Adrenal gland (tissue), 12 donors: ENCODE data around the gene COL8A2. TPM values are rescaled to one million over a fixed set of nuclear protein-coding genes. Genes with fewer than 3 reads are reported as not detected.

ENCODE experiments used
- DNase-seq, 7 donors: peaks; one replicate each; pipeline ENCODE4 v3.0.0-alpha.2; 2019 to 2020
- H3K27ac ChIP-seq, 5 donors: fragments of 200-600 bp; sonication (generic) in 4 of 5; 1 replicate in 3 of 5; 2 replicates in 2 of 5; pipeline versions ENCODE4 v1.5.1 to v1.8.0; 2016 to 2020; ENCODE audit warnings: mild to moderate bottlenecking in 1 of 5
- H3K27me3 ChIP-seq: fragments of 200-600 bp; 2 replicates; pipeline ENCODE4 v1.8.0; 2021
- H3K36me3 ChIP-seq, 2 donors: fragments of 200-600 bp; replicated peaks in 1 of 2; 1 replicate in 1 of 2; 2 replicates in 1 of 2; pipeline versions ENCODE4 v1.5.1 to v1.8.0; 2018 to 2022
- H3K4me1 ChIP-seq, 2 donors: fragments of 200-600 bp; replicated peaks in 1 of 2; 1 replicate in 1 of 2; 2 replicates in 1 of 2; pipeline versions ENCODE4 v1.5.1 to v1.8.0; 2018 to 2021
- H3K4me3 ChIP-seq, 4 donors: fragments of 200-600 bp; sonication (generic) in 3 of 4; one replicate each; pipeline ENCODE4 v1.5.1; 2016 to 2018
- H3K9me3 ChIP-seq, 3 donors: fragments of 200-600 bp; sonication (generic) in 1 of 3; replicated peaks in 1 of 3; 1 replicate in 2 of 3; 2 replicates in 1 of 3; pipeline versions ENCODE4 v1.5.1 to v1.8.0; 2016 to 2021
- POLR2A ChIP-seq, 2 donors: fragments of 450-650 bp; IDR thresholded peaks; one replicate each; pipeline ENCODE4 v1.6.1; 2017; ENCODE audit warnings: antibody characterized with exemption in 2 of 2, mild to moderate bottlenecking in 2 of 2, moderate library complexity in 1 of 2
- WGBS, 4 donors: extraction: QIAGEN DNeasy Blood & Tissue Kit in 2 of 4; methylation state at CpG; one replicate each; pipeline versions ENCODE4 v1.1.5 to v1.1.7; 2013 to 2017; 5-methylcytosine and 5-hydroxymethylcytosine counted together
- intact Hi-C, 2 donors: fragments of 100-400 bp; cut with DNase I; formaldehyde crosslinking; loops; one replicate each; pipeline versions ENCODE4 v1.14.1 to v1.15.0; 2022 to 2023
- polyA plus RNA-seq, 3 donors: library from polyadenylated mRNA; stranded (reverse); fragments of 200-250 nt in 2 of 3; fragments of 350-450 nt in 1 of 3; fragmentation: Illumina TruSeq in 1 of 3; extraction: RNeasy Lipid Tissue Mini Kit (QIAGEN cat#74804) in 1 of 3; gene quantifications; one replicate each; pipeline ENCODE4 v1.2.3, GENCODE V29; 2013 to 2014
- total RNA-seq, 9 donors: library from RNA; depleted of rRNA in 4 of 9; stranded (reverse); fragments of >200 nt in 4 of 9; fragments of 120-200 nt in 1 of 9; fragmentation: NEBNext Ultra II Directional in 1 of 9; extraction: Animal tissue kit (Norgen Biotek cat#: 25700) in 1 of 9; gene quantifications; one replicate each; pipeline versions ENCODE4 v1.1.0 to v1.2.4, GENCODE V29; 2013 to 2023
- TF ChIP-seq, protein P1 (sequence below), 6 experiments: fragments of 450-650 bp in 4 of 6; fragments of 200-600 bp in 2 of 6; sonication (generic) in 1 of 6; IDR thresholded peaks; 1 replicate in 5 of 6; 2 replicates in 1 of 6; pipeline versions ENCODE4 v1.5.1 to v1.8.0; 2016 to 2021; ENCODE audit warnings: antibody characterized with exemption in 6 of 6, mild to moderate bottlenecking in 2 of 6, moderate library complexity in 1 of 6
- donor health status: healthy with polysubstance abuse.
- donor health status: Bipolar disorder and iron deficiency.
- donor health status: DM: yes; HTN: yes; CAD: no.
- donor health status: DM: no; HTN: no; CAD: no.
- donor health status: DM: no; HTN: no; CAD: no.
- donor health status: DM: yes; HTN: yes; CAD: no.

Gene COL8A2
- total and polyA plus RNA-seq, 12 donors, result 0.66 to 6.6 (median 1.9) TPM

DNA sequence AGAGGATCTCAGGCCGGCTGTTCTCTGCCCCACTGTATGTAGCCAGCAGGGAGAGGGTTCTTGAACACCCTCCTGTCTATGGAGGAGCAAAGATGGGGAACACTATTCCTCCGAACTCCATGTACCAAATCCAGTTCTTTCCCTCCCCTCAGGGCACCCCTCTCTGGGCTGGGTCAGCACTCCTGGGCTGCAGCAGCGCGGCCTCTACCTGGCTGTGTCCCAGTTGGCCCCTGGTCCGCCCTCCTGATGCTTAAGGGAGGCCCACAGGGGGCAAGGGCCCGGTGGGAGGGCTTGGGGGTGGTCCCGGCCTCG is 36.8 kb downstream of the COL8A2 start:
- peaks cover 0 to 31% of the 10 kb centered on the region in 2 donors for H3K36me3 ChIP-seq
- peak overlapping the region in 4 of 5 donors; percentile 82 to 92 (median 88) for H3K27ac ChIP-seq
- H3K4me3 ChIP-seq, result peak overlapping the region in 2 of 4 donors; percentile 85 to 93
- 23 to 57% (median 29%) methylated on average over 3 to 8 of the region's 8 CpGs for whole genome bisulfite sequencing, 4 donors
- peaks cover 17 to 38% of the 10 kb centered on the region in 2 donors for H3K4me1 ChIP-seq
- H3K27me3 ChIP-seq, result no peaks in the 10 kb centered on the region
- H3K9me3 ChIP-seq, result no peaks in the 10 kb centered on the region
- DNase-seq, result no peak
- intact Hi-C loops, result loop anchor here (10.0 kb wide), 3 partner anchors 163 to 233 kb away; partner anchors contain the start of gene AGO1 (in 1 of the 2)
- TF ChIP-seq, protein P1, sequence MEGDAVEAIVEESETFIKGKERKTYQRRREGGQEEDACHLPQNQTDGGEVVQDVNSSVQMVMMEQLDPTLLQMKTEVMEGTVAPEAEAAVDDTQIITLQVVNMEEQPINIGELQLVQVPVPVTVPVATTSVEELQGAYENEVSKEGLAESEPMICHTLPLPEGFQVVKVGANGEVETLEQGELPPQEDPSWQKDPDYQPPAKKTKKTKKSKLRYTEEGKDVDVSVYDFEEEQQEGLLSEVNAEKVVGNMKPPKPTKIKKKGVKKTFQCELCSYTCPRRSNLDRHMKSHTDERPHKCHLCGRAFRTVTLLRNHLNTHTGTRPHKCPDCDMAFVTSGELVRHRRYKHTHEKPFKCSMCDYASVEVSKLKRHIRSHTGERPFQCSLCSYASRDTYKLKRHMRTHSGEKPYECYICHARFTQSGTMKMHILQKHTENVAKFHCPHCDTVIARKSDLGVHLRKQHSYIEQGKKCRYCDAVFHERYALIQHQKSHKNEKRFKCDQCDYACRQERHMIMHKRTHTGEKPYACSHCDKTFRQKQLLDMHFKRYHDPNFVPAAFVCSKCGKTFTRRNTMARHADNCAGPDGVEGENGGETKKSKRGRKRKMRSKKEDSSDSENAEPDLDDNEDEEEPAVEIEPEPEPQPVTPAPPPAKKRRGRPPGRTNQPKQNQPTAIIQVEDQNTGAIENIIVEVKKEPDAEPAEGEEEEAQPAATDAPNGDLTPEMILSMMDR (IDR thresholded peaks at IDR 0.05), result no peak
- no peak for TF ChIP-seq POLR2A (IDR thresholded peaks at IDR 0.05)

- no peak overlapping the region for H3K4me3 ChIP-seq
- DNase-seq, result peak in 4 of 7 donors; percentile 31 to 55 (median 37)
- H3K27me3 ChIP-seq, result no peaks in the 10 kb centered on the region
- peaks cover 15 to 31% of the 10 kb centered on the region in 2 donors for H3K4me1 ChIP-seq
- H3K9me3 ChIP-seq, result no peaks in the 10 kb centered on the region
- 76 to 85% (median 83%) methylated on average over 13 to 31 of the region's 31 CpGs for WGBS, 4 donors
- TF ChIP-seq, protein P1 (IDR thresholded peaks at IDR 0.05), result no peak
- no peak for TF ChIP-seq POLR2A (IDR thresholded peaks at IDR 0.05)
- H3K27ac ChIP-seq, result no peak overlapping the region
- H3K36me3 ChIP-seq, result peaks cover 0 to 23% of the 10 kb centered on the region in 2 donors
- intact Hi-C loops, result loop anchor here (10.0 kb wide), 3 partner anchors 163 to 233 kb away; partner anchors contain the start of gene AGO1 (in 1 of the 2)
These were observed 37.5 kb downstream of the COL8A2 start for GRCh38 chr1:36087233-36088123.

DNA sequence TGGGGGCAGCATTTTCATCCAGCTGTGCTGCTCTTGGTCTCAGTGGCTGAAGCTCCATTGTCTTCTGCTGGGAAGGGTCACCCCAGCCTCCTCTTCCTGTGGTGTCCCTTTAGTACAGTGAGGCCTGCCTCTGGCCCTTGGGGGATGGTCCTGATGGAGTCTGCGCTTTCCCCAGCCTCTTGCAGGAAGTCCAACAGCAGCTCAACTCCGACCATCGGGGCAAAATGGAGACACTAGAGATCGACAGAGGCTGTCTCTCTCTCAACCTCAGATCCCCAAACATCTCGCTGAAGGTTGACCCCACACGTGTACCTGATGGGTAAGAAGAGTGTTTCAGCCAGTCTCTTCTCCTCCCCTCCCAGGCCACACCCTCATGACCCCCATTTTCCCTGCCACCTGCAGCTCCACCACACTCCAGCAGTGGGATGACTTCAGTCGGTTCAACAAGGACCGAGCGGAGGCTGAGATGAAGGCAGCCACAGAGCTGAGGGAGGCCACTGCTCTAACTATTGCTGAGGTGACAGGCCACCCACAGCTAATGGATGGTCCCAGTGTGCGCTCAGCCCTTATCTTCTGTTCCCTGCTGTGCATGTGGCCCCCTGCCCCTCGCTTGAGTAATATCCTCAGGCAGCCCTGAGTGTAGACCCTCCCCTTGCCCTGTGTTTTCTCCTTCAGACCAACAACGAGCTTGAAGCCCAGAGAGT is 38.3 kb downstream of the COL8A2 start:
- WGBS, 4 donors, result 85 to 92% (median 88%) methylated on average over 12 of the region's 12 CpGs
- intact Hi-C loops, result loop anchor here (10.0 kb wide), 3 partner anchors 162 to 232 kb away; partner anchors contain the start of gene AGO1 (in 1 of the 2)
- Histone ChIP-seq H3K27me3 (no peaks in the 10 kb centered on the region), H3K9me3 (no peaks in the 10 kb centered on the region), H3K4me1 (peaks cover 15 to 31% of the 10 kb centered on the region in 2 donors), H3K27ac (no peak overlapping the region), H3K4me3 (no peak overlapping the region), H3K36me3 (peaks cover 0 to 15% of the 10 kb centered on the region in 2 donors)
- TF ChIP-seq, protein P1 (IDR thresholded peaks at IDR 0.05), result no peak
- no peak for TF ChIP-seq POLR2A (IDR thresholded peaks at IDR 0.05)
- peak in 1 of 7 donors; percentile 19 for DNase-seq
